Measurements from ENCODE around the gene AHNAK. TPM values are rescaled to one million over a fixed set of nuclear protein-coding genes. Genes with fewer than 3 reads are reported as not detected.
"Not testable (repeated sequence)": the region's sequence is repeated elsewhere in the genome, so short reads cannot be mapped to it uniquely, and the experiment has no call there.

The AHNAK gene
- total RNA-seq, 1 donor from 2014 or later = 562 TPM

GRCh38 chr11:62499311-62499943 is 47.2 kb downstream of the AHNAK start:
- not testable (repeated sequence) for DNase-seq (ENCODE audit: extremely low read depth, low read depth, low spot score)

GRCh38 chr11:62498492-62499286 is 47.9 kb downstream of the AHNAK start:
- DNase-seq (ENCODE audit: extremely low read depth, low read depth, low spot score) = no peak

- no peak for DNase-seq (ENCODE audit: extremely low read depth, low read depth, low spot score)
These were observed 48.6 kb downstream of the AHNAK start for GRCh38 chr11:62498031-62498430.

GRCh38 chr11:62497132-62497801 is 49.3 kb downstream of the AHNAK start:
- no peak for DNase-seq (ENCODE audit: extremely low read depth, low read depth, low spot score)

- DNase-seq (ENCODE audit: extremely low read depth, low read depth, low spot score) = no peak
These were observed 49.9 kb downstream of the AHNAK start for GRCh38 chr11:62496676-62497075.

- no peak for DNase-seq (ENCODE audit: extremely low read depth, low read depth, low spot score)
These were observed 52.4 kb downstream of the AHNAK start for GRCh38 chr11:62494246-62494645.

- DNase-seq (ENCODE audit: extremely low read depth, low read depth, low spot score) = no peak
These were observed 52.8 kb downstream of the AHNAK start for GRCh38 chr11:62493801-62494200.

- DNase-seq (ENCODE audit: extremely low read depth, low read depth, low spot score) = no peak
These were observed 54.0 kb downstream of the AHNAK start for GRCh38 chr11:62492586-62492985.

- no peak for DNase-seq (ENCODE audit: extremely low read depth, low read depth, low spot score)
These were observed 54.9 kb downstream of the AHNAK start for GRCh38 chr11:62491571-62492329.

- no peak for DNase-seq (ENCODE audit: extremely low read depth, low read depth, low spot score)
These were observed 57.4 kb downstream of the AHNAK start for GRCh38 chr11:62489204-62489603.

- DNase-seq (ENCODE audit: extremely low read depth, low read depth, low spot score) = no peak
These were observed 58.7 kb downstream of the AHNAK start for GRCh38 chr11:62487738-62488551.

GRCh38 chr11:62487136-62487535 is 59.5 kb downstream of the AHNAK start:
- no peak for DNase-seq (ENCODE audit: extremely low read depth, low read depth, low spot score)

- no peak for DNase-seq (ENCODE audit: extremely low read depth, low read depth, low spot score)
These were observed 62.3 kb downstream of the AHNAK start for GRCh38 chr11:62484352-62484751.

- no peak for DNase-seq (ENCODE audit: extremely low read depth, low read depth, low spot score)
These were observed 63.9 kb downstream of the AHNAK start for GRCh38 chr11:62482753-62483152.

GRCh38 chr11:62479631-62480201 is 66.9 kb downstream of the AHNAK start:
- no peak for DNase-seq (ENCODE audit: extremely low read depth, low read depth, low spot score)

GRCh38 chr11:62477927-62478326 is 68.7 kb downstream of the AHNAK start:
- DNase-seq (ENCODE audit: extremely low read depth, low read depth, low spot score) = no peak

- no peak for DNase-seq (ENCODE audit: extremely low read depth, low read depth, low spot score)
These were observed 74.3 kb downstream of the AHNAK start for GRCh38 chr11:62472063-62472884.

GRCh38 chr11:62471603-62472002 is 75.0 kb downstream of the AHNAK start:
- DNase-seq (ENCODE audit: extremely low read depth, low read depth, low spot score) = no peak

- no peak for DNase-seq (ENCODE audit: extremely low read depth, low read depth, low spot score)
These were observed 78.0 kb downstream of the AHNAK start for GRCh38 chr11:62468577-62468976.

Measured in glomerular endothelial cell (primary cell).